Fibroblast of lung (primary cell): Measurements from ENCODE around the gene PCDHGB2. TPM values are rescaled to one million over a fixed set of nuclear protein-coding genes. Genes with fewer than 3 reads are reported as not detected.
"Not testable (repeated sequence)": the region's sequence is repeated elsewhere in the genome, so short reads cannot be mapped to it uniquely, and the experiment has no call there.

Experiments used
- DNase-seq, 2 donors: peaks; one replicate each; pipeline versions ENCODE4 v3.0.0 to v3.0.0-alpha.2; 2010; ENCODE audit warnings: low read depth in 2 of 2
- H2AFZ ChIP-seq: 2 replicates; pipeline ENCODE4 v1.5.1; 2012; ENCODE audit warnings: low read length, control low read depth, inconsistent platforms
- H3K27ac ChIP-seq: 2 replicates; pipeline ENCODE4 v1.5.1; 2011; ENCODE audit warnings: low read length, control low read depth; ENCODE audit not compliant: insufficient read depth
- H3K27me3 ChIP-seq: 2 replicates; pipeline ENCODE4 v1.5.1; 2011; ENCODE audit warnings: mild to moderate bottlenecking, low read length; ENCODE audit not compliant: control insufficient read depth, insufficient read depth
- H3K36me3 ChIP-seq: 2 replicates; pipeline ENCODE4 v1.5.1; 2011; ENCODE audit warnings: low read length; ENCODE audit not compliant: control insufficient read depth, insufficient read depth
- H3K4me1 ChIP-seq: 2 replicates; pipeline ENCODE4 v1.5.1; 2011; ENCODE audit warnings: low read length; ENCODE audit not compliant: control insufficient read depth, insufficient read depth; ENCODE audit errors: extremely low read depth
- H3K4me2 ChIP-seq: 2 replicates; pipeline ENCODE4 v1.5.1; 2011; ENCODE audit warnings: low read length, control low read depth; ENCODE audit not compliant: insufficient read depth; ENCODE audit errors: extremely low read depth
- H3K4me3 ChIP-seq, 4 experiments: fragments of 200-600 bp in 1 of 4; sonication (generic) in 1 of 4; replicated peaks in 1 of 4; 2 replicates each; pipeline ENCODE4 v1.5.1; 2011 to 2016; ENCODE audit warnings: low read length in 4 of 4, low read depth in 3 of 4, mild to moderate bottlenecking in 3 of 4, control low read depth in 2 of 4, inconsistent platforms in 1 of 4, mixed read lengths in 1 of 4; ENCODE audit not compliant: insufficient read depth in 1 of 4; ENCODE audit errors: control extremely low read depth in 1 of 4
- H3K79me2 ChIP-seq: 2 replicates; pipeline ENCODE4 v1.5.1; 2012; ENCODE audit warnings: mild to moderate bottlenecking, low read length, inconsistent platforms; ENCODE audit not compliant: control insufficient read depth, insufficient read depth
- H3K9ac ChIP-seq: 2 replicates; pipeline ENCODE4 v1.5.1; 2011; ENCODE audit warnings: mild to moderate bottlenecking, low read length, control low read depth; ENCODE audit not compliant: insufficient read depth
- H3K9me3 ChIP-seq: 2 replicates; pipeline ENCODE4 v1.5.1; 2012; ENCODE audit warnings: low read depth, low read length; ENCODE audit not compliant: control insufficient read depth, insufficient read depth
- H4K20me1 ChIP-seq: 2 replicates; pipeline ENCODE4 v1.5.1; 2011; ENCODE audit warnings: low read length; ENCODE audit not compliant: control insufficient read depth, insufficient read depth; ENCODE audit errors: extremely low read depth
- EZH2 ChIP-seq: IDR thresholded peaks from 2 replicates; pipeline ENCODE4 v1.5.1; 2012; ENCODE audit warnings: low read length, control low read depth, mild to moderate bottlenecking; ENCODE audit errors: missing control alignments
- polyA plus RNA-seq, 2 donors: library from polyadenylated mRNA; depleted of rRNA in 1 of 2; stranded (reverse) in 1 of 2; unstranded in 1 of 2; fragments of >200 nt; gene quantifications; 2 replicates each; pipeline ENCODE4 v1.2.1, GENCODE V29; 2011 to 2012; ENCODE audit warnings: missing spikeins in 1 of 2
- total RNA-seq: library from RNA; depleted of rRNA; stranded (reverse); fragments of >200 nt; gene quantifications from 2 replicates; pipeline ENCODE4 v1.2.1, GENCODE V29; 2014
- TF ChIP-seq, protein P1 (sequence below), 2 donors: IDR thresholded peaks in 1 of 2; conservative IDR thresholded peaks in 1 of 2; 1 replicate in 1 of 2; 2 replicates in 1 of 2; pipeline ENCODE4 v1.5.1; 2011 to 2012; ENCODE audit warnings: low read length in 2 of 2, control low read depth in 1 of 2, inconsistent platforms in 1 of 2, low read depth in 1 of 2, mild to moderate bottlenecking in 1 of 2

The PCDHGB2 gene
- total and polyA plus RNA-seq, 2 donors (not counting 1 experiment from before 2014, with no cell fraction given): 4.6 to 5.7 TPM

DNA sequence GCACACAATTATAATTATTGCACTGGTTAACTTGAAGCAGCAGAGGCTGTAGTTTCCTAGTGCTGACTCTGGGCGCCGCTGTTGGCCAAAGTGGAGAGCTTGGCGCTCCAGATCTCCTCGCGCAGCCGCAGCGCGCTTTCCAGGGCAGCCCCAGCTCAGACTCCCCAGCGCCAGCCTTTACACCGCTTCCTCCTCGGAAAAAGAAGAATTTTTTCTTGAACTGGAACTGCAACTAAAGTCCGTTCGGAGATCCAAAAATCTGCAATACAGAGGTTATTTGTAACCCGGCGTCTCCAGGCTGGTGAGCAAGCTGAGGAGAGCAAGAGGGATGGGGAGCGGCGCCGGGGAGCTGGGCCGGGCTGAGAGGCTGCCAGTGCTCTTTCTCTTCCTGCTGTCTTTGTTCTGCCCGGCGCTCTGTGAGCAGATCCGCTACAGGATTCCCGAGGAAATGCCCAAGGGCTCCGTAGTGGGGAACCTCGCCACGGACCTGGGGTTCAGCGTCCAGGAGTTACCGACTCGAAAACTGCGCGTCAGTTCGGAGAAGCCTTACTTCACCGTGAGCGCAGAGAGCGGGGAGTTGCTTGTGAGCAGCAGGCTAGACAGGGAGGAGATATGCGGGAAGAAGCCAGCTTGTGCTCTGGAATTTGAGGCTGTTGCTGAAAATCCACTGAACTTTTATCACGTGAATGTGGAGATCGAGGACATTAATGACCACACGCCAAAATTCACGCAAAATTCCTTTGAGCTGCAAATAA lies 27.9 kb downstream of the PCDHGB2 start, which contains the start of gene PCDHGB4:
Gene PCDHGB4, plus strand, starts transcription at position 142 of the 755 bp plus-strand sequence. Its CDS starts 187 bp downstream, at position 329.
- not testable (repeated sequence) for H3K27ac ChIP-seq, H3K4me2 ChIP-seq, H3K9ac ChIP-seq, H3K4me1 ChIP-seq, H3K9me3 ChIP-seq, H4K20me1 ChIP-seq, H3K79me2 ChIP-seq, H3K27me3 ChIP-seq, H3K36me3 ChIP-seq, H2AFZ ChIP-seq
- peak within 1 kb of the TSS in 2 of 4 experiments; percentile 45 to 53 for H3K4me3 ChIP-seq
- TF ChIP-seq, protein P1, sequence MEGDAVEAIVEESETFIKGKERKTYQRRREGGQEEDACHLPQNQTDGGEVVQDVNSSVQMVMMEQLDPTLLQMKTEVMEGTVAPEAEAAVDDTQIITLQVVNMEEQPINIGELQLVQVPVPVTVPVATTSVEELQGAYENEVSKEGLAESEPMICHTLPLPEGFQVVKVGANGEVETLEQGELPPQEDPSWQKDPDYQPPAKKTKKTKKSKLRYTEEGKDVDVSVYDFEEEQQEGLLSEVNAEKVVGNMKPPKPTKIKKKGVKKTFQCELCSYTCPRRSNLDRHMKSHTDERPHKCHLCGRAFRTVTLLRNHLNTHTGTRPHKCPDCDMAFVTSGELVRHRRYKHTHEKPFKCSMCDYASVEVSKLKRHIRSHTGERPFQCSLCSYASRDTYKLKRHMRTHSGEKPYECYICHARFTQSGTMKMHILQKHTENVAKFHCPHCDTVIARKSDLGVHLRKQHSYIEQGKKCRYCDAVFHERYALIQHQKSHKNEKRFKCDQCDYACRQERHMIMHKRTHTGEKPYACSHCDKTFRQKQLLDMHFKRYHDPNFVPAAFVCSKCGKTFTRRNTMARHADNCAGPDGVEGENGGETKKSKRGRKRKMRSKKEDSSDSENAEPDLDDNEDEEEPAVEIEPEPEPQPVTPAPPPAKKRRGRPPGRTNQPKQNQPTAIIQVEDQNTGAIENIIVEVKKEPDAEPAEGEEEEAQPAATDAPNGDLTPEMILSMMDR (conservative IDR thresholded peaks at IDR 0.05 in 1 of 2, IDR thresholded peaks at IDR 0.05 in 1 of 2; ENCODE audit: low read depth in 1 of 2, low read length in 2 of 2): peak; percentile 37 to 53
- DNase-seq: peak; percentile 46 to 56

DNA sequence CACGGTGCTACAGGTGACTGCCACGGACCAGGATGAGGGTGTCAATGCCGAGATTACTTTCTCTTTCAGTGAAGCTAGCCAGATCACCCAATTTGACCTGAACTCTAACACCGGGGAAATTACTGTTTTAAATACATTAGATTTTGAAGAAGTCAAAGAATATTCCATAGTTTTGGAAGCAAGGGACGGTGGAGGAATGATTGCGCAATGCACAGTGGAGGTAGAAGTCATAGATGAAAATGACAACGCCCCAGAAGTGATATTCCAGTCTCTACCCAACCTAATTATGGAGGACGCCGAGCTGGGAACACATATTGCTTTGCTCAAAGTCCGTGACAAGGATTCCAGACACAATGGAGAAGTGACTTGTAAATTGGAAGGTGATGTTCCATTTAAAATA lies 28.9 kb downstream of the PCDHGB2 start:
- TF ChIP-seq, protein P1 (conservative IDR thresholded peaks at IDR 0.05 in 1 of 2, IDR thresholded peaks at IDR 0.05 in 1 of 2; ENCODE audit: low read depth in 1 of 2, low read length in 2 of 2): no peak
- no peak for TF ChIP-seq EZH2
- H3K9me3 ChIP-seq: peaks cover 5% of the 10 kb centered on the region
- H3K36me3 ChIP-seq: no peaks in the 10 kb centered on the region
- no peak overlapping the region for H3K4me2 ChIP-seq
- no peak overlapping the region for H2AFZ ChIP-seq
- no peaks in the 10 kb centered on the region for H3K4me1 ChIP-seq
- H3K27ac ChIP-seq: no peak overlapping the region
- H3K4me3 ChIP-seq: no peak overlapping the region
- H3K9ac ChIP-seq: no peak overlapping the region
- H3K27me3 ChIP-seq: no peaks in the 10 kb centered on the region
- H3K79me2 ChIP-seq: no peaks in the 10 kb centered on the region
- no peaks in the 10 kb centered on the region for H4K20me1 ChIP-seq
- no peak for DNase-seq

GRCh38 chr5:141389153-141390042 lies 29.6 kb downstream of the PCDHGB2 start:
- Histone ChIP-seq H3K27me3 (no peaks in the 10 kb centered on the region), H3K9me3 (peaks cover 6% of the 10 kb centered on the region), H2AFZ (no peak overlapping the region), H3K36me3 (no peaks in the 10 kb centered on the region), H3K79me2 (no peaks in the 10 kb centered on the region), H3K4me3 (no peak overlapping the region), H3K27ac (no peak overlapping the region), H3K4me2 (no peak overlapping the region), H3K9ac (no peak overlapping the region), H4K20me1 (no peaks in the 10 kb centered on the region), H3K4me1 (no peaks in the 10 kb centered on the region)
- DNase-seq: no peak
- TF ChIP-seq, protein P1 (conservative IDR thresholded peaks at IDR 0.05 in 1 of 2, IDR thresholded peaks at IDR 0.05 in 1 of 2; ENCODE audit: low read depth in 1 of 2, low read length in 2 of 2): no peak
- no peak for TF ChIP-seq EZH2
